T-cell (primary cell): Measurements from ENCODE around the gene DDX56. TPM values are rescaled to one million over a fixed set of nuclear protein-coding genes. Genes with fewer than 3 reads are reported as not detected.

Experiments used
- ATAC-seq, 4 experiments: fragments of 200-7000 bp in 3 of 4; fragments of 150-1000 bp in 1 of 4; cut with Tn5 transposase; replicated peaks in 1 of 4; 1 replicate in 3 of 4; 2 replicates in 1 of 4; pipeline ENCODE4 v1.10.0; 2021; ENCODE audit warnings: moderate library complexity in 3 of 4, mild to moderate bottlenecking in 2 of 4, moderate number of reproducible peaks in 1 of 4
- CTCF ChIA-PET, 2 donors: fragments of 300-600 bp; sonication (Branson Sonifier 250); formaldehyde crosslinking; loops; one replicate each; lab custom pipeline; 2022; ENCODE audit warnings: antibody characterized with exemption in 2 of 2; lab: Charles Lee
- POLR2A ChIA-PET, 2 donors: fragments of 300-600 bp; sonication (Branson Sonifier 250); formaldehyde crosslinking; loops; one replicate each; lab custom pipeline; 2022; ENCODE audit warnings: antibody characterized with exemption in 2 of 2; lab: Charles Lee
- DNase-seq, 35 experiments: peaks; one replicate each; pipeline versions ENCODE4 v3.0.0 to v3.0.0-alpha.2; 2013 to 2023
- H3K27ac ChIP-seq: one replicate; pipeline ENCODE4 v1.5.1; 2013; ENCODE audit warnings: low read length
- H3K27me3 ChIP-seq, 2 experiments: replicated peaks in 1 of 2; 1 replicate in 1 of 2; 2 replicates in 1 of 2; pipeline versions ENCODE4 v1.6.1 to v1.7.0; 2013; ENCODE audit warnings: low read length in 1 of 2, mixed read lengths in 1 of 2; ENCODE audit not compliant: control insufficient read depth in 2 of 2, insufficient read depth in 2 of 2; ENCODE audit errors: extremely low read depth in 1 of 2
- H3K36me3 ChIP-seq, 2 donors: 1 replicate in 1 of 2; 2 replicates in 1 of 2; pipeline versions ENCODE4 v1.6.1 to v1.7.0; 2013; ENCODE audit warnings: low read length in 1 of 2; ENCODE audit not compliant: control insufficient read depth in 2 of 2, insufficient read depth in 1 of 2; ENCODE audit errors: extremely low read depth in 1 of 2
- H3K4me1 ChIP-seq, 2 experiments: 1 replicate in 1 of 2; 2 replicates in 1 of 2; pipeline versions ENCODE4 v1.6.1 to v1.7.0; 2013; ENCODE audit warnings: low read length in 2 of 2, mixed read lengths in 1 of 2; ENCODE audit not compliant: insufficient read depth in 2 of 2, control insufficient read depth in 1 of 2; ENCODE audit errors: extremely low read depth in 1 of 2
- H3K4me3 ChIP-seq, 2 donors: 1 replicate in 1 of 2; 2 replicates in 1 of 2; pipeline versions ENCODE4 v1.5.1 to v1.7.0; 2013; ENCODE audit warnings: mild to moderate bottlenecking in 2 of 2, low read length in 1 of 2, moderate library complexity in 1 of 2; ENCODE audit not compliant: control insufficient read depth in 1 of 2; ENCODE audit errors: extremely low read depth in 1 of 2
- H3K9me3 ChIP-seq: 2 replicates; pipeline ENCODE4 v1.7.0; 2013
- H3K27ac Mint-ChIP-seq, 2 donors: one replicate each; pipeline ENCODE4 v1.8.0; 2020 to 2021; ENCODE audit warnings: mild to moderate bottlenecking in 2 of 2, mixed read lengths in 2 of 2
- H3K27me3 Mint-ChIP-seq, 2 donors: one replicate each; pipeline ENCODE4 v1.8.0; 2021 to 2022; ENCODE audit warnings: mixed read lengths in 2 of 2
- H3K36me3 Mint-ChIP-seq: one replicate; pipeline ENCODE4 v1.8.0; 2021; ENCODE audit warnings: mixed read lengths
- H3K4me1 Mint-ChIP-seq, 3 donors: one replicate each; pipeline ENCODE4 v1.8.0; 2020 to 2022; ENCODE audit warnings: mixed read lengths in 3 of 3, mild to moderate bottlenecking in 1 of 3
- H3K4me3 Mint-ChIP-seq, 3 donors: one replicate each; pipeline ENCODE4 v1.8.0; 2020 to 2022; ENCODE audit warnings: mild to moderate bottlenecking in 3 of 3, mixed read lengths in 3 of 3, moderate library complexity in 3 of 3
- H3K9me3 Mint-ChIP-seq, 3 donors: one replicate each; pipeline ENCODE4 v1.8.0; 2020 to 2022; ENCODE audit warnings: mixed read lengths in 3 of 3
- WGBS: methylation state at CpG from one replicate; pipeline ENCODE4 v1.1.5; 2013; ENCODE audit warnings: missing lambda C conversion rate; ENCODE audit not compliant: insufficient coverage; 5-methylcytosine and 5-hydroxymethylcytosine counted together
- total RNA-seq, 35 experiments: library from RNA in 6 of 35; stranded (reverse) in 6 of 35; fragments of 120-200 nt in 1 of 35; gene quantifications; one replicate each; pipeline versions ENCODE4 v1.2.1 to v1.2.4 and lab custom pipeline; 2013 to 2026

Gene DDX56
- 100 to 1,000 TPM in 4 of 5 donors, 10 to 100 TPM in 1; 97.5 to 118 (median 107) TPM for total RNA-seq
- total RNA-seq (2013): 53.9 TPM
- total RNA-seq (lab: John Stamatoyannopoulos, UW): 80.7 to 204 (median 106) reads per million in 29 experiments

DNA sequence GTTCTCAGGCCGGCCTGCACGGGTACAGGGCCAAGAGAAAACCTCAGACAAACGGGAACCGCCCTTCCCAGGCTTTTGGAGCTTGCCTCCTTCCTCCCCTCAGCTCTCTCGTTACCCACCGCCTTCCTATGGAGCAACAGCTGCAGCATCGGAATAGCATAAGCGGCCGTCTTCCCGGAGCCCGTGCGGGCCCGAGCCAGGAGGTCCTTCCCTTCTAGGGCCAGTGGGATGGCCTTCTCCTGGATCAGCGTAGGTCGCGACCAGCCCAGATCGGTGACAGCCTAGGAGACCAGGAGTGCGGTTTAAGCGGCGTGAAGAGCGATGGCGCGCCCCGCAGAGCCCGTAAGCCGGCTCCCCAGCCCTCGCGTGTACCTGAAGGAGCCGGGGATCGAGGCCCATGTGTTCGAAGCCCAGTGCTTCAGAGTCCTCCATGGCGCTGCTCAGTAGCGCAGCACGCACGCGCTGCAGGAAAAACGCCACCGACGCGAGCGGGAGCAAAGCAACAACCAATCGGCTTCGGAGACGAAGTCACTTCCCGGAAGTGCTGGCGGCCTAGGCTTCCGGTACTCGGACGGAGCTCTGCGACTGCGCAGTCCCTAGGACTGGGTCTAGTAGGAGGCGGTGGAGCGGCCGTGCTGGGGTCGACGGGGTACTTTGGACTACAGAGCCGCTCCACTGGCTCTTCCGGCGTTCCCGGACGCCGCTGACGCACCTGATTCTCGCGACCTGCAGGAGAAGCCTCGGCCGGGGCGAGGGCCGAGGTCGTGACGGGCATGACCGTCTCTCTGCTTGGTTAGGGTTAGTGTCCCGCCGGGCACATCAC lies at the start of gene DDX56:
DDX56 (minus strand) TSS at position 445 of the 823 bp plus-strand sequence; CDS start at position 432, 13 bp downstream.
- H3K27me3 Mint-ChIP-seq: no peaks in the 10 kb centered on the region
- under 1% methylated on average over 73 of the region's 74 CpGs for WGBS

DNA sequence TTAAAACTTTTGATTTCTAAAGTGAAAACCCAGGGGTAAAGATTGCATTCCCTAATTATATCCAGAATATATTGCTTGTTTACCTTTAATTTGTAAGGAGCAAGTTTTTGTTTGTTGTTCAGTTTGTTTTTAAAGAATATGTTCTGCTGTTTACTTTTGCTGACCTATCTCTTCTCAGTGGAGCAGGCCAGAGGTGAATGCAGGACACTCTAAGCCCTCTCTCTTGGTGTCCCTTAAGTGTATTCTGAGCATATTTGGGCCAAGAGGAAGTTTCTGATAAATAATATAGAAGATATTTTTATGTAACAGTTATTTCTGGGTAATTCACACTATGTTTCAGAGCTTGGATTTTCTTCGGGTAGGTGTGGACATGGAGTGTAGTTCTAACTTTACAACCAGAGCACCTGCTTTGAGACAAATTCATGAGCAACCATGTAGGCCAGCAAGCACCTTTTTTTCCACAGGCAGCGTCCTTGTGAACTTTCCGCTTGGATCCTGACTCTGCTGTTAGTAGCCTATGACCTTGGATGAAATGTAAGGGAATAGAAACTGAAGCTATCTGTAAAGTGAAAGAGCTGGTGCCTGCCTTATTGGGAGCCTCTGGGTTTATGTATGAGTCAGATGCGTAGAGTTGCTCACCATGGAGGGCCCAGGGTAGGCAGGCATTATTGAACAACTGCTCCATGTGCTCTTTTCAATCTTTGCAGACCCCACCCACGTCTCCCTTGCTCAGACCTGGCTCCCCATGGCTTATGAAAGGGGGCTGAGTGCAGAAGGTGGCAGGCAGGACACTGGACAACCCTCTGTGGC lies 48.8 kb upstream of the DDX56 start:
- Histone ChIP-seq H3K27ac (peak overlapping the region; percentile 70), H3K4me1 (peaks cover 0 to 71% of the 10 kb centered on the region in 2 experiments), H3K9me3 (no peaks in the 10 kb centered on the region), H3K36me3 (peaks cover 0 to 25% of the 10 kb centered on the region in 2 donors), H3K27me3 (no peaks in the 10 kb centered on the region), H3K4me3 (peak overlapping the region in 1 of 2 donors; percentile 15)
- Mint-ChIP-seq H3K27ac (peak overlapping the region; percentile 93 to 94), H3K9me3 (no peaks in the 10 kb centered on the region), H3K36me3 (peaks cover 45% of the 10 kb centered on the region), H3K4me3 (peak overlapping the region; percentile 29 to 69 (median 61)), H3K4me1 (peaks cover 80 to 92% (median 88%) of the 10 kb centered on the region in 3 donors), H3K27me3 (no peaks in the 10 kb centered on the region)
- peak in 1 of 35 experiments; percentile 51 for DNase-seq
- CTCF ChIA-PET: no interaction called here
- ATAC-seq: peak; percentile 53 to 76 (median 68)
- 58% methylated on average over 2 of the region's 5 CpGs for WGBS
- POLR2A ChIA-PET: interaction anchor here in 1 of 2 donors (0.5 to 0.6 kb wide), 2 partner anchors 11 to 111 kb away, joined by 7 read pairs; no protein-coding TSS in a partner anchor

More for the DNA sequence above, at the start of gene DDX56:
- POLR2A ChIA-PET: interaction anchor here (0.5 to 1.8 kb wide), 10 partner anchors 9 to 537 kb away, joined by 3 to 8 read pairs (median 4); partner anchors contain the start of genes H2AZ2 (in 1 of the 2) and NUDCD3 (in 1 of the 2)
- Histone ChIP-seq H3K4me3 (peak within 1 kb of the TSS; percentile 80 to 93), H3K4me1 (peaks cover 10 to 28% of the 10 kb centered on the region in 2 experiments), H3K27me3 (no peaks in the 10 kb centered on the region), H3K9me3 (no peaks in the 10 kb centered on the region), H3K36me3 (peaks cover 20 to 58% of the 10 kb centered on the region in 2 donors), H3K27ac (peak within 1 kb of the TSS; percentile 84)
- Mint-ChIP-seq H3K9me3 (no peaks in the 10 kb centered on the region), H3K4me1 (peaks cover 34 to 47% (median 44%) of the 10 kb centered on the region in 3 donors), H3K4me3 (peak within 1 kb of the TSS; percentile 93 to 99 (median 97)), H3K36me3 (peaks cover 40% of the 10 kb centered on the region), H3K27ac (peak within 1 kb of the TSS; percentile 97 to 98)
- ATAC-seq (peak; percentile 96 to 97 (median 97)), DNase-seq (peak; percentile 74 to 95 (median 88))
- CTCF ChIA-PET: interaction anchor here (0.5 to 1.4 kb wide), 7 partner anchors 8 to 350 kb away, joined by 3 to 11 read pairs (median 3); partner anchors contain the start of gene TMED4 (in 1 of the 2)

GRCh38 chr7:44621750-44622103 lies 48.0 kb upstream of the DDX56 start:
- no peak overlapping the region for H3K4me3 ChIP-seq
- no peak for ATAC-seq
- Mint-ChIP-seq H3K27ac (peak overlapping the region; percentile 75 to 93), H3K36me3 (peaks cover 45% of the 10 kb centered on the region), H3K4me1 (peaks cover 87 to 98% (median 95%) of the 10 kb centered on the region in 3 donors), H3K27me3 (no peaks in the 10 kb centered on the region), H3K9me3 (no peaks in the 10 kb centered on the region), H3K4me3 (no peak overlapping the region)
- no peak for DNase-seq
- H3K27ac ChIP-seq: peak overlapping the region; percentile 1
- ChIA-PET POLR2A (no interaction called here), CTCF (interaction anchor here in 1 of 2 donors (0.8 to 1.0 kb wide), 2 partner anchors 10 to 47 kb away, joined by 3 read pairs; no protein-coding TSS in a partner anchor)
- peaks cover 0 to 25% of the 10 kb centered on the region in 2 donors for H3K36me3 ChIP-seq
- H3K9me3 ChIP-seq: no peaks in the 10 kb centered on the region
- H3K27me3 ChIP-seq: no peaks in the 10 kb centered on the region
- H3K4me1 ChIP-seq: peaks cover 0 to 76% of the 10 kb centered on the region in 2 experiments
- WGBS: 100% methylated on average over 3 of the region's 5 CpGs

- Mint-ChIP-seq H3K4me3 (no peak overlapping the region), H3K27ac (peak overlapping the region; percentile 75 to 93), H3K36me3 (peaks cover 43% of the 10 kb centered on the region), H3K4me1 (peaks cover 85 to 94% (median 91%) of the 10 kb centered on the region in 3 donors), H3K27me3 (no peaks in the 10 kb centered on the region), H3K9me3 (no peaks in the 10 kb centered on the region)
- no peak overlapping the region for H3K27ac ChIP-seq
- no peaks in the 10 kb centered on the region for H3K9me3 ChIP-seq
- ATAC-seq: no peak
- DNase-seq: no peak
- CTCF ChIA-PET: interaction anchor here in 1 of 2 donors (0.7 to 1.0 kb wide), 3 partner anchors 10 to 47 kb away, joined by 3 read pairs; no protein-coding TSS in a partner anchor
- H3K36me3 ChIP-seq: peaks cover 0 to 21% of the 10 kb centered on the region in 2 donors
- H3K4me3 ChIP-seq: no peak overlapping the region
- 93% methylated on average over 5 of the region's 11 CpGs for whole genome bisulfite sequencing
- POLR2A ChIA-PET: interaction anchor here (0.7 to 1.1 kb wide), 4 partner anchors 8 to 117 kb away, joined by 3 to 4 read pairs (median 3); no protein-coding TSS in a partner anchor
- H3K27me3 ChIP-seq: no peaks in the 10 kb centered on the region
- peaks cover 0 to 72% of the 10 kb centered on the region in 2 experiments for H3K4me1 ChIP-seq
Observed at GRCh38 chr7:44621034-44621749, 47.5 kb upstream of the DDX56 start.

DNA sequence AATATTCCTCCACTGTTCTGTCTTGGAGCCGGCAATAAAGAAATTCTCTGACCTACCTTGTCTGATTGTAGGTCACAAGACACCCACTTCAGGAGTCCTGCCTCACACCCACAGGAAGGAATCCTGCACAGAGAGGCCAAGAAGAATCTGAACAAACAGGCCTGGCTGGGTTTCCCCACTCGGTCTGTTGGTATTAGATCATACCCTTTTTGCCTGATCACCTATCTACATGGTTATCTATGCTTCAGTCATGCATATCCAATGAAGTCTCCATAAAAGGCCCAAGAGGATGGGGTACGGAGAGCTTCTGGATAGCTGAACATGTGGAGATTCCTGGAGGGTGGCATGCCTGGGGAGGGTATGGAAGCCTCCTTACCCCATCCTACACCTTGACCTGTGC lies 45.0 kb upstream of the DDX56 start:
- Mint-ChIP-seq H3K4me3 (peak overlapping the region in 1 of 3 donors; percentile 53), H3K36me3 (peaks cover 29% of the 10 kb centered on the region), H3K27ac (peak overlapping the region; percentile 78 to 84), H3K4me1 (peaks cover 87 to 92% (median 90%) of the 10 kb centered on the region in 3 donors), H3K27me3 (no peaks in the 10 kb centered on the region), H3K9me3 (no peaks in the 10 kb centered on the region)
- POLR2A ChIA-PET: no interaction called here
- WGBS: 32% methylated on average over 2 of the region's 3 CpGs
- no peaks in the 10 kb centered on the region for H3K9me3 ChIP-seq
- no peak overlapping the region for H3K4me3 ChIP-seq
- peak overlapping the region; percentile 48 for H3K27ac ChIP-seq
- peak in 2 of 35 experiments; percentile 21 to 59 for DNase-seq
- peak in 1 of 4 experiments; percentile 62 for ATAC-seq
- peaks cover 0 to 66% of the 10 kb centered on the region in 2 experiments for H3K4me1 ChIP-seq
- CTCF ChIA-PET: no interaction called here
- peaks cover 0 to 10% of the 10 kb centered on the region in 2 donors for H3K36me3 ChIP-seq
- H3K27me3 ChIP-seq: no peaks in the 10 kb centered on the region
